T-helper 2 cell treated with Interferon-gamma antibody and Interleukin-4, amounts not matched to agents 5 μg/mL and 100 μg/mL, for 36 hours (primary cell): Measurements from ENCODE around the gene PHYKPL.

Experiments
- DNase-seq: peaks from one replicate; pipeline ENCODE4 v3.0.0; 2021; ENCODE audit warnings: low spot score
- H3K27ac Mint-ChIP-seq: one replicate; pipeline ENCODE4 v1.8.0; 2021; ENCODE audit warnings: mild to moderate bottlenecking, mixed read lengths
- H3K27me3 Mint-ChIP-seq: one replicate; pipeline ENCODE4 v1.8.0; 2021; ENCODE audit warnings: low read depth, mixed read lengths
- H3K36me3 Mint-ChIP-seq: one replicate; pipeline ENCODE4 v1.8.0; 2021; ENCODE audit warnings: low read depth, mixed read lengths
- H3K4me1 Mint-ChIP-seq: one replicate; pipeline ENCODE4 v1.8.0; 2021; ENCODE audit warnings: low read depth, mixed read lengths
- H3K4me3 Mint-ChIP-seq: one replicate; pipeline ENCODE4 v1.8.0; 2022; ENCODE audit warnings: mild to moderate bottlenecking, moderate library complexity, mixed read lengths
- H3K9me3 Mint-ChIP-seq: one replicate; pipeline ENCODE4 v1.8.0; 2021; ENCODE audit warnings: mixed read lengths

Gene PHYKPL

GRCh38 chr5:178176791-178177190 is 55.8 kb downstream of the PHYKPL start:
- no peak for DNase-seq
- H3K4me3 Mint-ChIP-seq = no peak overlapping the region

DNA sequence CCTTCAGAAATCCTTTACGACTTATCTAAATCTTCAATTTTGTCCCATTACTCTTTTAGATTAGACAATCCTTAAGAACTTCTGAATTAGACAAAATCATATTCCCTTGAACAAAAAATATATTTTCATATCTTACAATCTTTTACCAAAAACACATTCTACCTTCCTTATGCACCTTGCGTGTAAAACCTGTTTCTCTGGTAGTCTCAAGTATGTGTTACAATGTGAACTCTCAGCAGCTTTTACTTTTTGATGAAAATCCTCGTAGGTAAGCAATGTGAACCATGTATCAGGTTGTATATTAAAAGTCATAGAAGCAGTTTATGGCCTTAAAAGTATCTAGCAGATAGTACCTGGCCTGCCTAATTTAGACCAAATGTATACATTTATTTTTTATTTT is 58.1 kb downstream of the PHYKPL start:
- H3K27ac Mint-ChIP-seq = no peak overlapping the region
- peaks cover 1% of the 10 kb centered on the region for H3K27me3 Mint-ChIP-seq
- H3K4me3 Mint-ChIP-seq = no peak overlapping the region
- no peaks in the 10 kb centered on the region for H3K36me3 Mint-ChIP-seq
- no peak for DNase-seq
- H3K9me3 Mint-ChIP-seq = no peaks in the 10 kb centered on the region
- no peaks in the 10 kb centered on the region for H3K4me1 Mint-ChIP-seq

More at GRCh38 chr5:178176791-178177190, 55.8 kb downstream of the PHYKPL start:
- H3K4me1 Mint-ChIP-seq = peaks cover 2% of the 10 kb centered on the region
- H3K27me3 Mint-ChIP-seq = no peaks in the 10 kb centered on the region
- no peaks in the 10 kb centered on the region for H3K9me3 Mint-ChIP-seq
- H3K36me3 Mint-ChIP-seq = no peaks in the 10 kb centered on the region
- H3K27ac Mint-ChIP-seq = no peak overlapping the region

DNA sequence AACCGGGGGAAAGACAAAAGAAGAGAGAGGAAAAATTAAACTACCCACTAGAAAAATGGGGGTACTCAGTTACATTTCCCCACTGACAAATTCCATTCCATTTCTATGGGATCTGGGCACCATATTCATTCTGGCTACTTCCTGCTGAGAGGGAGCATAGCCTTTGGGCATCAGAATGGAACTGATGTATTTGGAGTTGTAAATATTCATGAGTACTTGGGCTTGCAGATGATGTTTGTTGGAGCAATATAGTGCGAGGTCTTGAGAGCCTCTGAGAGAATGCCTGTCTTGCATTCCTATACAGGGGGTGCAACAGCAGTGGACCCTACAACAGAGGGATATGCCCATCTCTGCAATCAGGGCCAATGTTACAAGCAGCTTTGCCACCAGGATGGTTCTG is 62.1 kb downstream of the PHYKPL start:
- H3K4me1 Mint-ChIP-seq = no peaks in the 10 kb centered on the region
- H3K27ac Mint-ChIP-seq = no peak overlapping the region
- H3K9me3 Mint-ChIP-seq = no peaks in the 10 kb centered on the region
- no peak for DNase-seq
- H3K4me3 Mint-ChIP-seq = no peak overlapping the region
- no peaks in the 10 kb centered on the region for H3K36me3 Mint-ChIP-seq
- H3K27me3 Mint-ChIP-seq = peaks cover 6% of the 10 kb centered on the region

DNA sequence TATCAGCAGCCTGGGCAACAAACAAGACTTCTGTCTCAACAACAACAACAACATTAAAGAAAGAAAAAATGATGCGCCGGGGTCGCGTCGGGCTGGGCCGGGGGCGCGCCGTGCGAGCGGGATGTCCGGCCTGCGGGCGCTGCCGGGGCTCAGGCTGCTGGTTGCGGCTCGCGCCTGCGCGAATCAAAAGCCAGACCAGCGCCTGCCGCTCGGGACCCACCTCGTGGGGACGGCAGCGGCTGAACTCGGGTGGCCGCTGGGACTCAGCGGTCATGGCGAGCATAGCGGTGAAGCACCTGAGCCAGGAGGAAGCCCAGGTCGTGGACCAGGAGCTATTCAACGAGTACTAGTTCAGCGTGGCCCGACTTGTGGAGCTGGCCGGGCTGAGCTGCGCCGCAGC is 67.0 kb downstream of the PHYKPL start:
- no peaks in the 10 kb centered on the region for H3K36me3 Mint-ChIP-seq
- H3K4me3 Mint-ChIP-seq = no peak overlapping the region
- no peaks in the 10 kb centered on the region for H3K9me3 Mint-ChIP-seq
- H3K27me3 Mint-ChIP-seq = peaks cover 23% of the 10 kb centered on the region
- DNase-seq = no peak
- H3K27ac Mint-ChIP-seq = no peak overlapping the region
- H3K4me1 Mint-ChIP-seq = peaks cover 6% of the 10 kb centered on the region

DNA sequence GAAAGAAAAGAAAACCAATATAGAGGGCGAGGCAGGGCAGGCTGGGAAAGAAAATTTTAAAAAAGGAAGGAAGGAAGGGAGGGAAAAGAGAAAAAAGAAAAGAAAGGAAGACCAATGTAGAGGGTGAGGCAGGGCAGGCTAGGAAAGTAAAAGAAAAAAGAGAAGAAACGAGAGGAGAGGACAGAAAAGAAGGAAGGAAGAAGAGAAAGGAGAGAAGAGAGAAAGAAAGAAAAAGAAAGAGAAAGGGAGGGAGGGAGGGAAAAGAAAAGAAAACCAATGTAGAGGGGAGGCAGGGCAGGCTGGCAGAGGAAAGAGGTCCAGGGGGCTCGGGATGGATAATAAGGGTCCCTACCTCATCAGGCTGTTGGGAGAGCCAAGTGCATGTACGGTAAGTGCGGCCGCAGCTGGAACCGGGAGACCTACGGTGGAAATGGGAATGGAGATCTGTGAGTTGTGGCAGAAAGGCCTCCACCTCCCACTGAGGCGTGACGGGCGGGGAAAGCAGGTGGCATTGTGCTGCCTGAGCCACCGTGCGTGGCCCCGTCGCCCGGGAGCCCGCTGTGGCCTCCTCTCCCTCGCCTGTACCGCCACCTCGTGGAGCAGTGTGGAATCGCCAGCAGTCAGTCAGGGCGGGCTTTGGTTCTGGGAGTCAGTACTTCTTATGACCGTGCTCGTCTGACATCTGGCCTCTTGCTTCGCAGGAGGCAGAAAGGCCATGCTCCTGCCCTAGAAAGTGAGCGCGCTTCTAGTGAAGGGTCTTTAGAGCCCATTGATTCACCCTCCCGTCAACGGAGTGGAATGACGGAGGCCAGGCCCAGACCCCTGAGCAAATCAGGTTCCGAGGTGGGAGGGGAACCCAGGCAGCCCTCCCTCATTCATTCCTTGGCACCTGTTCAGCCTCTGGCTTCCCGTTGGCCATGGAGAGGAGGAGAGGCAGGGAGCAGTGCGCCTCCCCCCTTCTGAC is 68.5 kb downstream of the PHYKPL start:
- Mint-ChIP-seq H3K4me3 (peak overlapping the region; percentile 51), H3K36me3 (no peaks in the 10 kb centered on the region), H3K4me1 (peaks cover 6% of the 10 kb centered on the region), H3K27ac (peak overlapping the region; percentile 31), H3K27me3 (peaks cover 20% of the 10 kb centered on the region), H3K9me3 (no peaks in the 10 kb centered on the region)
- DNase-seq = peak; percentile 83

GRCh38 chr5:178162481-178162880 is 70.1 kb downstream of the PHYKPL start:
- H3K27me3 Mint-ChIP-seq = peaks cover 17% of the 10 kb centered on the region
- H3K4me1 Mint-ChIP-seq = peaks cover 6% of the 10 kb centered on the region
- no peaks in the 10 kb centered on the region for H3K9me3 Mint-ChIP-seq
- H3K4me3 Mint-ChIP-seq = no peak overlapping the region
- H3K36me3 Mint-ChIP-seq = no peaks in the 10 kb centered on the region
- no peak for DNase-seq
- H3K27ac Mint-ChIP-seq = no peak overlapping the region

DNA sequence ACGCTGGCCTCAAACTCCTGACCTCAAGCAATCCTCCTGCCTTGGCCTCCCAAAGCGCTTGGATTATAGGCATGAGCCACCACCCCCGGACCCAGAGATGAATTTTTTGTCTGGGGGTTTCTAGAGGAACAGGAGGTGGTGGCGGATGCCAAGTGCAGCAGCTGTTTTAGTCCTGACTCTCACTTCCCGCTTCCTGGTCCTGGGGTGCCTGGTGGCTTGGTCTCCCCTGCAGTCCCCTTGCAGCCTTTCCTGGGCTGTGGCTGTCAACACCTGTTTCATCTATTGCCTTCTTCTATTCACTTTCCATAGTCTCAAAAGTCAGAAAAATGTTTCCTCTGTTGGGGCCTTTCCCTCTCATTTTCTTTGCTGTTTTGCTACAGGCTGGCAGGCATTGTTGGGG is 72.4 kb downstream of the PHYKPL start:
- peaks cover 17% of the 10 kb centered on the region for H3K27me3 Mint-ChIP-seq
- no peaks in the 10 kb centered on the region for H3K9me3 Mint-ChIP-seq
- H3K4me3 Mint-ChIP-seq = no peak overlapping the region
- DNase-seq = no peak
- H3K27ac Mint-ChIP-seq = no peak overlapping the region
- no peaks in the 10 kb centered on the region for H3K36me3 Mint-ChIP-seq
- peaks cover 6% of the 10 kb centered on the region for H3K4me1 Mint-ChIP-seq
